Measurements from ENCODE around the gene NFKBIE.

- TF ChIP-seq MXI1 (conservative IDR thresholded peaks at IDR 0.05; ENCODE audit: poor library complexity, severe bottlenecking): peak; percentile 88
- no peak for TF ChIP-seq TAF1 (IDR thresholded peaks at IDR 0.05; ENCODE audit: low read depth)
- TF ChIP-seq POLR2AphosphoS5 (IDR thresholded peaks at IDR 0.05): peak; percentile 58
- TF ChIP-seq, protein P1, sequence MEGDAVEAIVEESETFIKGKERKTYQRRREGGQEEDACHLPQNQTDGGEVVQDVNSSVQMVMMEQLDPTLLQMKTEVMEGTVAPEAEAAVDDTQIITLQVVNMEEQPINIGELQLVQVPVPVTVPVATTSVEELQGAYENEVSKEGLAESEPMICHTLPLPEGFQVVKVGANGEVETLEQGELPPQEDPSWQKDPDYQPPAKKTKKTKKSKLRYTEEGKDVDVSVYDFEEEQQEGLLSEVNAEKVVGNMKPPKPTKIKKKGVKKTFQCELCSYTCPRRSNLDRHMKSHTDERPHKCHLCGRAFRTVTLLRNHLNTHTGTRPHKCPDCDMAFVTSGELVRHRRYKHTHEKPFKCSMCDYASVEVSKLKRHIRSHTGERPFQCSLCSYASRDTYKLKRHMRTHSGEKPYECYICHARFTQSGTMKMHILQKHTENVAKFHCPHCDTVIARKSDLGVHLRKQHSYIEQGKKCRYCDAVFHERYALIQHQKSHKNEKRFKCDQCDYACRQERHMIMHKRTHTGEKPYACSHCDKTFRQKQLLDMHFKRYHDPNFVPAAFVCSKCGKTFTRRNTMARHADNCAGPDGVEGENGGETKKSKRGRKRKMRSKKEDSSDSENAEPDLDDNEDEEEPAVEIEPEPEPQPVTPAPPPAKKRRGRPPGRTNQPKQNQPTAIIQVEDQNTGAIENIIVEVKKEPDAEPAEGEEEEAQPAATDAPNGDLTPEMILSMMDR (IDR thresholded peaks at IDR 0.05; ENCODE audit: poor library complexity, severe bottlenecking): peak; percentile 79
- no peak for TF ChIP-seq EZH2 (IDR thresholded peaks at IDR 0.05; ENCODE audit: borderline replicate concordance, insufficient read depth, low read length, poor library complexity, severe bottlenecking)
- TF ChIP-seq, protein P2, sequence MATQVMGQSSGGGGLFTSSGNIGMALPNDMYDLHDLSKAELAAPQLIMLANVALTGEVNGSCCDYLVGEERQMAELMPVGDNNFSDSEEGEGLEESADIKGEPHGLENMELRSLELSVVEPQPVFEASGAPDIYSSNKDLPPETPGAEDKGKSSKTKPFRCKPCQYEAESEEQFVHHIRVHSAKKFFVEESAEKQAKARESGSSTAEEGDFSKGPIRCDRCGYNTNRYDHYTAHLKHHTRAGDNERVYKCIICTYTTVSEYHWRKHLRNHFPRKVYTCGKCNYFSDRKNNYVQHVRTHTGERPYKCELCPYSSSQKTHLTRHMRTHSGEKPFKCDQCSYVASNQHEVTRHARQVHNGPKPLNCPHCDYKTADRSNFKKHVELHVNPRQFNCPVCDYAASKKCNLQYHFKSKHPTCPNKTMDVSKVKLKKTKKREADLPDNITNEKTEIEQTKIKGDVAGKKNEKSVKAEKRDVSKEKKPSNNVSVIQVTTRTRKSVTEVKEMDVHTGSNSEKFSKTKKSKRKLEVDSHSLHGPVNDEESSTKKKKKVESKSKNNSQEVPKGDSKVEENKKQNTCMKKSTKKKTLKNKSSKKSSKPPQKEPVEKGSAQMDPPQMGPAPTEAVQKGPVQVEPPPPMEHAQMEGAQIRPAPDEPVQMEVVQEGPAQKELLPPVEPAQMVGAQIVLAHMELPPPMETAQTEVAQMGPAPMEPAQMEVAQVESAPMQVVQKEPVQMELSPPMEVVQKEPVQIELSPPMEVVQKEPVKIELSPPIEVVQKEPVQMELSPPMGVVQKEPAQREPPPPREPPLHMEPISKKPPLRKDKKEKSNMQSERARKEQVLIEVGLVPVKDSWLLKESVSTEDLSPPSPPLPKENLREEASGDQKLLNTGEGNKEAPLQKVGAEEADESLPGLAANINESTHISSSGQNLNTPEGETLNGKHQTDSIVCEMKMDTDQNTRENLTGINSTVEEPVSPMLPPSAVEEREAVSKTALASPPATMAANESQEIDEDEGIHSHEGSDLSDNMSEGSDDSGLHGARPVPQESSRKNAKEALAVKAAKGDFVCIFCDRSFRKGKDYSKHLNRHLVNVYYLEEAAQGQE (IDR thresholded peaks at IDR 0.05; ENCODE audit: borderline replicate concordance): no peak
Measured at GRCh38 chr6:44265007-44265721, at the start of gene NFKBIE.
